Activated T-helper 1 cell treated with Interleukin-2 at 50 U/mL for 16 hours (primary cell): ENCODE data around the gene BST2.
A peak's percentile ranks its signal among the peaks of the same experiment; 100 is the strongest.

ENCODE experiments used
- DNase-seq: peaks from one replicate; pipeline ENCODE4 v3.0.0-alpha.2; 2020; ENCODE audit warnings: low read depth

BST2 gene

GRCh38 chr19:17419621-17420474 is 14.4 kb upstream of the BST2 start, which contains the start of gene MVB12A:
Gene MVB12A, plus strand, starts transcription at chr19:17420047. Its CDS starts 89 bp downstream, at chr19:17420136.
- peak; percentile 95 for DNase-seq

- no peak for DNase-seq
Measured at GRCh38 chr19:17419154-17419620, 13.8 kb upstream of the BST2 start.

- DNase-seq: no peak
Measured at GRCh38 chr19:17418710-17419109, 13.3 kb upstream of the BST2 start.

- no peak for DNase-seq
Measured at GRCh38 chr19:17415121-17415520, 9.7 kb upstream of the BST2 start.

- no peak for DNase-seq
Measured at GRCh38 chr19:17414097-17414496, 8.7 kb upstream of the BST2 start.

GRCh38 chr19:17411801-17412200 is 6.4 kb upstream of the BST2 start:
- DNase-seq: no peak

- DNase-seq: no peak
Measured at GRCh38 chr19:17409990-17410389, 4.6 kb upstream of the BST2 start.

GRCh38 chr19:17406887-17407196 is 1.4 kb upstream of the BST2 start:
- no peak for DNase-seq

GRCh38 chr19:17406046-17406886 is 836 bp upstream of the BST2 start:
- DNase-seq: no peak

GRCh38 chr19:17404621-17405249 is 695 bp downstream of the BST2 start:
- DNase-seq: no peak

GRCh38 chr19:17404015-17404414 is 1.4 kb downstream of the BST2 start:
- no peak for DNase-seq

GRCh38 chr19:17402982-17403855 is 2.2 kb downstream of the BST2 start:
- no peak for DNase-seq

GRCh38 chr19:17401628-17402027 is 3.8 kb downstream of the BST2 start:
- DNase-seq: no peak

- no peak for DNase-seq
Measured at GRCh38 chr19:17398902-17399527, 6.4 kb downstream of the BST2 start.

GRCh38 chr19:17394891-17395415 is 10.5 kb downstream of the BST2 start:
- DNase-seq: no peak

GRCh38 chr19:17393914-17394313 is 11.5 kb downstream of the BST2 start, which contains the start of gene CCDC194:
Gene CCDC194, minus strand, starts transcription at chr19:17394196. Its CDS starts 38 bp downstream, at chr19:17394158.
- no peak for DNase-seq

- DNase-seq: no peak
Measured at GRCh38 chr19:17393002-17393401, 12.4 kb downstream of the BST2 start.

GRCh38 chr19:17391371-17392151 is 13.9 kb downstream of the BST2 start:
- no peak for DNase-seq

- peak; percentile 84 for DNase-seq
Measured at GRCh38 chr19:17390665-17391370, 14.6 kb downstream of the BST2 start.
